Activated CD4-positive, alpha-beta T cell treated with anti-CD3 and anti-CD28 coated beads, Interleukin-2, amount 10 ng/mL, durations not matched to agents 7 days and 5 days (primary cell): ENCODE measurements around the gene KRTAP13-3. TPM values are rescaled to one million over a fixed set of nuclear protein-coding genes. Genes with fewer than 3 reads are reported as not detected.

Experiments
- CTCF ChIA-PET: fragments of 350-600 bp; sonication (Branson Sonifier 250); formaldehyde crosslinking; loops from one replicate; lab custom pipeline; 2021; ENCODE audit warnings: antibody characterized with exemption; lab: Charles Lee
- POLR2A ChIA-PET: fragments of 350-600 bp; sonication (Branson Sonifier 250); formaldehyde crosslinking; loops from one replicate; lab custom pipeline; 2021; ENCODE audit warnings: antibody characterized with exemption; lab: Charles Lee
- DNase-seq: peaks from one replicate; pipeline ENCODE4 v3.0.0-alpha.2; 2020
- H3K27ac Mint-ChIP-seq: one replicate; pipeline ENCODE4 v1.8.0; 2021; ENCODE audit warnings: mild to moderate bottlenecking, moderate library complexity, mixed read lengths
- H3K27me3 Mint-ChIP-seq: one replicate; pipeline ENCODE4 v1.8.0; 2021; ENCODE audit warnings: mixed read lengths
- H3K36me3 Mint-ChIP-seq: one replicate; pipeline ENCODE4 v1.8.0; 2021; ENCODE audit warnings: low read depth, mixed read lengths
- H3K4me1 Mint-ChIP-seq: one replicate; pipeline ENCODE4 v1.8.0; 2021; ENCODE audit warnings: mixed read lengths
- H3K4me3 Mint-ChIP-seq: one replicate; pipeline ENCODE4 v1.8.0; 2021; ENCODE audit warnings: mild to moderate bottlenecking, moderate library complexity, mixed read lengths
- H3K9me3 Mint-ChIP-seq: one replicate; pipeline ENCODE4 v1.8.0; 2021; ENCODE audit warnings: mixed read lengths
- total RNA-seq, 2 experiments: library from RNA; stranded (reverse); gene quantifications; one replicate each; pipeline ENCODE4 v1.2.3, GENCODE V29; 2021

KRTAP13-3 gene
- total RNA-seq, 2 experiments from 2014 or later: not detected

DNA sequence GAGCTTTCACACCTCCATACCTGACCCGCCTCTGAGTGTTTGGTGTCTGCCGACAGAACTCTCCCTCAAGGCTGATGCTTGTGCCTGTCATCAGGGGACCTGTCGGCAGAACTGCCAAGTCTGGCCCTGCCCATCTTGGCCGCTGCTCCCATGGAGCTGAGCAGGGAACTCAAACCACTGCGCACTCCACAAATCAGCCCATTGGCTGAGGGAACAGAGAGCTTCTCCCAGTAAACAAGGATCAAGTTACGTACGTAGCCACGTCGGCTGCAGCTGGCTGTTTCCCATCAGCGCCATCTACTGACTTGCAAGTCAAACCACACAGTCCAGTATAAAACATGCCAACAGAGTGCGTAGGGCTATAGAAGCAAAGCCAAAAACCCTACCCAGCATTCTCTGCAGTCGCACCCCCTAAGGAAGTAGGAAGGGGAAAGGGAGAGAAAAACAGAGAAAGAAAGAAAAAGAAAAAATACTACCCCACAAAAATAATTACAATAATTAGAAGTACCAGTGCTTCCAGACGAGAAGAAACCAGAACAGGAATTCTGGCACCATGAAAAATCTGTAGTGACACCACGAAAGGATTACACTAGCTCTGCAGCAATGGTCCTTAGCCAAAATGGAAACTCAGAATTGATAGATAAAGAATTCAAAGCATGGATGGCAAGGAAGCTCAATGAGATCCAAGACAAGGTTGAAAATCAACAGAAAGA, 16.8 kb downstream of the KRTAP13-3 start:
- ChIA-PET POLR2A (no interaction called here), CTCF (no interaction called here)
- Mint-ChIP-seq H3K4me1 (peaks cover 2% of the 10 kb centered on the region), H3K9me3 (no peaks in the 10 kb centered on the region), H3K27me3 (peaks cover 2% of the 10 kb centered on the region), H3K36me3 (no peaks in the 10 kb centered on the region), H3K27ac (no peak overlapping the region), H3K4me3 (no peak overlapping the region)
- DNase-seq: peak; percentile 18

- Mint-ChIP-seq H3K4me3 (no peak within 1 kb of the TSS), H3K27me3 (no peaks in the 10 kb centered on the region), H3K36me3 (no peaks in the 10 kb centered on the region), H3K4me1 (no peaks in the 10 kb centered on the region), H3K27ac (no peak within 1 kb of the TSS), H3K9me3 (no peaks in the 10 kb centered on the region)
- CTCF ChIA-PET: no interaction called here
- POLR2A ChIA-PET: no interaction called here
- DNase-seq: no peak
Measured at GRCh38 chr21:30395731-30396130, 30.0 kb downstream of the KRTAP13-3 start, which contains the start of gene KRTAP13-1. KRTAP13-1 (plus strand) TSS chr21:30396031; CDS start chr21:30396087, 56 bp downstream.

GRCh38 chr21:30391492-30392025, 34.2 kb downstream of the KRTAP13-3 start:
- Mint-ChIP-seq H3K4me1 (no peaks in the 10 kb centered on the region), H3K27me3 (no peaks in the 10 kb centered on the region), H3K9me3 (peaks cover 3% of the 10 kb centered on the region), H3K27ac (no peak overlapping the region), H3K36me3 (no peaks in the 10 kb centered on the region), H3K4me3 (no peak overlapping the region)
- no peak for DNase-seq
- ChIA-PET POLR2A (no interaction called here), CTCF (no interaction called here)

DNA sequence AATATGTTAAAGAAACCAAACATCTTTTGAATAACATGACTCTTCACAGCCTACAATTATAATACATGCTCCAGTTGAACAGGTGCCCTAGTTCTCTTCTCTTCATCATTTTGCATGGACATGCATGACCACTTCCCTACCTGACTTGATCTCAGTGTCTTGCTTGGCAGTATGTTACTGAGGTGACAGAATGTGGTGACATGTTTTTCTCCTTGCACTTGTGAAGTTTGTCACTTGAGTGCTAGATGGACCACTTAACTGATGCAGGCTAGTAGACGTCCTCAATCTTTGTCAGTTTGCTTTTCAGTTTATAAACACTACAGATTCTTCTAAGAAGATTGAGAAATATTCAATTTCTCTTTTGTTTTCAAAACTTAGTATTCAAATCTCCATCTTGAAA, 43.5 kb downstream of the KRTAP13-3 start:
- no peaks in the 10 kb centered on the region for H3K36me3 Mint-ChIP-seq
- DNase-seq: no peak
- POLR2A ChIA-PET: no interaction called here
- no peak overlapping the region for H3K27ac Mint-ChIP-seq
- H3K27me3 Mint-ChIP-seq: no peaks in the 10 kb centered on the region
- CTCF ChIA-PET: no interaction called here
- H3K4me3 Mint-ChIP-seq: no peak overlapping the region
- H3K9me3 Mint-ChIP-seq: no peaks in the 10 kb centered on the region
- no peaks in the 10 kb centered on the region for H3K4me1 Mint-ChIP-seq

Other genes starting within 250 kb of the KRTAP13-3 start
- not detected for gene CLDN8, start 209.8 kb downstream of the KRTAP13-3 start, total RNA-seq
- gene KRTAP24-1, start 143.0 kb downstream of the KRTAP13-3 start, total RNA-seq: not detected
- gene KRTAP25-1, start 136.4 kb downstream of the KRTAP13-3 start, total RNA-seq: not detected
- not detected for gene KRTAP26-1, start 105.6 kb downstream of the KRTAP13-3 start, total RNA-seq
- not detected for gene KRTAP27-1, start 88.2 kb downstream of the KRTAP13-3 start, total RNA-seq
- gene KRTAP23-1, start 77.3 kb downstream of the KRTAP13-3 start, total RNA-seq: not detected
- gene KRTAP13-2, start 53.7 kb downstream of the KRTAP13-3 start, total RNA-seq: not detected
- gene KRTAP13-1, start 29.9 kb downstream of the KRTAP13-3 start, total RNA-seq: not detected
- gene KRTAP13-4, start 4.3 kb upstream of the KRTAP13-3 start, total RNA-seq: not detected
- not detected for gene KRTAP15-1, start 14.3 kb upstream of the KRTAP13-3 start, total RNA-seq
- not detected for gene KRTAP19-1, start 54.4 kb upstream of the KRTAP13-3 start, total RNA-seq
- gene KRTAP19-2, start 61.5 kb upstream of the KRTAP13-3 start, total RNA-seq: not detected
- gene KRTAP19-3, start 66.1 kb upstream of the KRTAP13-3 start, total RNA-seq: not detected
- gene KRTAP19-4, start 71.2 kb upstream of the KRTAP13-3 start, total RNA-seq: not detected
- not detected for gene KRTAP19-5, start 76.2 kb upstream of the KRTAP13-3 start, total RNA-seq
- not detected for gene KRTAP19-6, start 115.9 kb upstream of the KRTAP13-3 start, total RNA-seq
- gene KRTAP19-7, start 135.4 kb upstream of the KRTAP13-3 start, total RNA-seq: not detected
- not detected for gene KRTAP22-2, start 164.5 kb upstream of the KRTAP13-3 start, total RNA-seq
- not detected for gene KRTAP6-3, start 166.5 kb upstream of the KRTAP13-3 start, total RNA-seq
- gene KRTAP6-2, start 173.0 kb upstream of the KRTAP13-3 start, total RNA-seq: not detected
- gene KRTAP22-1, start 175.2 kb upstream of the KRTAP13-3 start, total RNA-seq: not detected
- gene KRTAP6-1, start 188.0 kb upstream of the KRTAP13-3 start, total RNA-seq: not detected
- not detected for gene KRTAP20-1, start 190.5 kb upstream of the KRTAP13-3 start, total RNA-seq
- gene KRTAP20-4, start 194.7 kb upstream of the KRTAP13-3 start, total RNA-seq: not detected
- gene KRTAP20-2, start 209.3 kb upstream of the KRTAP13-3 start, total RNA-seq: not detected
- not detected for gene KRTAP20-3, start 216.9 kb upstream of the KRTAP13-3 start, total RNA-seq